22Rv1 (cell line): ENCODE data around the gene LATS2.

Source experiments
- H3K27ac ChIP-seq: fragments of 450-650 bp; 2 replicates; pipeline ENCODE4 v1.5.1; 2017
- ZFX ChIP-seq: fragments of 450-650 bp; IDR thresholded peaks from 2 replicates; pipeline ENCODE4 v1.6.1; 2017; ENCODE audit warnings: antibody characterized with exemption, borderline replicate concordance
- TF ChIP-seq, protein P1 (sequence below): fragments of 450-650 bp; IDR thresholded peaks from 2 replicates; pipeline ENCODE4 v1.5.1; 2017; ENCODE audit warnings: mild to moderate bottlenecking

Gene LATS2

DNA sequence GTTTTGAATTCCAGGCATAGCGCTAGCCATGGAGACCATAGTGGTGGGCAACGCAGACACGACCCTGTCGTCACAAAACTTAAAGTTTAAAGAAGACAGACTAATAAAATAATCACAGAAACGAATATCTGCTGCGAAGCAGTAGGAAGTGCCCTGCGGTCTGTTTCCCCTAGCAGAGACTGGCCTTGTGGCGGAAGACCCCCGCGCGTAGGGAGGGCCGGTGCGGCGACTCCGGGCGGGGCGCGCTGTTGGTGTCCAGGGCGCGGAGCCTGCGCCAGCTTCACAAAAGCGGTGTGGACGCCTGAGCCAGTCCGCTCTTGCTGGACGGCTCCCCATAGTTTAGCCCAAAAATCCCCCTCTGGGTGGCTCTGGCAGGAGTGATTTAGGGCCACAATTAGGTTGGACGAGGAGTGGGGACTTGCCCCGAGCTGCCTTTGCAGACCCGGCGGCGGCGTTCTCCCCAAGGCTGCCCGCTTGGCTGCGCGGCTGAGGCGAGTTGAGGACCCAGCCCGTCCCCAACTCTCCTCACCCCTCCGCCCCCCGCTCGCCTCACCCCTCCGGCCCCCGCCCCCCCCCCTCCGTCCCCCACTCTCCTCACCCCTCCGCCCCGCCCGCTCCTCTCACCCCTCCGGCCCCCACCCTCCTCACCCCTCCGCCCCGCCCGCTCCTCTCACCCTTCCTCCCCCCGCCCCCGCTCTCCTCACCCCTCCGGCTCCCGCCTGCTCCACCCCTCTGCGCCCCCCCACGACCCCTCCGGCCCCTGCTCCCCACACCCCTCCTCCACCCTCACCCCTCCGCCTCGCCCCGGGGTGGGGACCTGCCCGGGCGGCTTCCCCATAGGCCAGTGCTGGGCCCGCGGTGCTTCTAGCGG is 14.2 kb upstream of the LATS2 start:
- no peak for TF ChIP-seq ZFX
- TF ChIP-seq, protein P1, sequence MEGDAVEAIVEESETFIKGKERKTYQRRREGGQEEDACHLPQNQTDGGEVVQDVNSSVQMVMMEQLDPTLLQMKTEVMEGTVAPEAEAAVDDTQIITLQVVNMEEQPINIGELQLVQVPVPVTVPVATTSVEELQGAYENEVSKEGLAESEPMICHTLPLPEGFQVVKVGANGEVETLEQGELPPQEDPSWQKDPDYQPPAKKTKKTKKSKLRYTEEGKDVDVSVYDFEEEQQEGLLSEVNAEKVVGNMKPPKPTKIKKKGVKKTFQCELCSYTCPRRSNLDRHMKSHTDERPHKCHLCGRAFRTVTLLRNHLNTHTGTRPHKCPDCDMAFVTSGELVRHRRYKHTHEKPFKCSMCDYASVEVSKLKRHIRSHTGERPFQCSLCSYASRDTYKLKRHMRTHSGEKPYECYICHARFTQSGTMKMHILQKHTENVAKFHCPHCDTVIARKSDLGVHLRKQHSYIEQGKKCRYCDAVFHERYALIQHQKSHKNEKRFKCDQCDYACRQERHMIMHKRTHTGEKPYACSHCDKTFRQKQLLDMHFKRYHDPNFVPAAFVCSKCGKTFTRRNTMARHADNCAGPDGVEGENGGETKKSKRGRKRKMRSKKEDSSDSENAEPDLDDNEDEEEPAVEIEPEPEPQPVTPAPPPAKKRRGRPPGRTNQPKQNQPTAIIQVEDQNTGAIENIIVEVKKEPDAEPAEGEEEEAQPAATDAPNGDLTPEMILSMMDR: no peak
- no peak overlapping the region for H3K27ac ChIP-seq

DNA sequence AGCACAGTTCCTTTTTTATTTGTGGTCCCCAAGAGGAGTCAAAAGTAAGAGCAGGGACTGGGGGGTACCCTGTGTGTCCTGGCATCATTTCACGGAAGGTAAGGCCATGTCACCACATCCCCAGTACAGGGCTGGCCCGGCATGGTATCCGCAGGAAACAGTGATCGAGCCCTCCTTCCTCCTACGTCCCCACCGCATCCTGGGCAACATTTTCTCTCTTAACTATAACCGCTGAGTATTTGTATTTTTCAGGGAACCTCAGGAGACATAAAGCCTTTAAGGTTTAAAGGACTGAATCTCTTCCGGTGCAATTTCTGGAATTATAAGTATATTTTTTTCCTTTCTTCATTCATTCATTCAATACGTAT is 13.6 kb upstream of the LATS2 start:
- no peak overlapping the region for H3K27ac ChIP-seq
- no peak for TF ChIP-seq ZFX
- TF ChIP-seq, protein P1: no peak

DNA sequence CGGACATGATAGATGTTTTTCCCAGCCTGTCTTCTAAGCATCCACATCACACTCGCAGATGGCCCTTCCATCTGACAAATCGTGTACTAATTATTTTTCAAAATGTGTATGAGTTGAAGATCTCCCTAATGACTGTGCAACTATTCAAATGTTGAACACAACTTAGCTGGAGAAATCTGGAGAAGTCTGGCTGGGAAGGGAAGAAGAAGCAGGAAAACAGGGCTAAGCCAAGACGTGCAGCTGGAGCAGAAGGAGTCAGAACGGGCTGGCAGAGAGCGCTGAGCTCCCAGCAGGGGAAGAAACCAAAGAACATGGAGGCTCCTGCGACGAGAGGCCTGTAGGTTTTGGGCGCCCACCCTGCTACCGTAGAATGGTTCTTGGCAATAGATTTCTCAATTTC is 13.2 kb upstream of the LATS2 start:
- TF ChIP-seq, protein P1: no peak
- TF ChIP-seq ZFX: no peak
- no peak overlapping the region for H3K27ac ChIP-seq

DNA sequence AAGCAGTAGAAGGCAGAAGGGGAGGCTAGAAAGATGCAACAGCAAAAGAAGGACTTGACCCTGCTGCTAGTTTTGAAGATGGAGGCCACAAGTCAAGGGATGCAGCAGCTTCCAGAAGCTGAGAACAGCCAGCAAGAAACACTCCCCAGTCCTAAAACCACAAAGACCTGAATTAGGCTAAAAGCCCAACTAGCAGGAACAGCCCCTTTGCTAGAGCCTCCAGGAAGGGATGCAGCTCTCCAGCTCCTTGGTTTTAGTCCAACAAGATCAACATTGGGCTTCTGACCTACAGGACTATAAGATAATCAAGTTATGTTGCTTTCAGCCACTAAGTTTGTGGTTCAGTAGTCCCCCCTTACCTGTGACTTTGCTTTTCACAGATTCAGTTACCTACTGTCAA is 10.5 kb upstream of the LATS2 start:
- no peak overlapping the region for H3K27ac ChIP-seq
- TF ChIP-seq, protein P1: no peak
- no peak for TF ChIP-seq ZFX

DNA sequence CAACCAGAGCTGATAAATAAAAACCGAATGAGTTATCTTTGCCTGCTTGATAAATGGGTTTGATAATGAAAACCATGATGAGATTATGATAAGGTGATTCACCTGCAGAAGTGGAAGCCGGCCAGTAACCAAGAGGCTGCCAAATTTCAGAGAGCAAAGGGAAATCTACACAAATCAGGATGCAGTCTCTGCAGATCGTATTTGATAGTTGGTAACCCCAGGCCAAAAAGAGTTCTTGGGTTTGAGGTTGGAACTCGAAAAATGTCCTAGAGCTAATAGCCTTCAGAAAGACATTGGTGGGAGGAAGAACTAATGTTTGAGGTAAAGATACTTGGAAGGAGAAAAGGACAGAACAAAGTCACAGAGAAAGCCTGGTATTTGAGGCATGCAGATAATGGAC is 9.6 kb upstream of the LATS2 start:
- H3K27ac ChIP-seq: no peak overlapping the region
- TF ChIP-seq ZFX: no peak
- TF ChIP-seq, protein P1: no peak

DNA sequence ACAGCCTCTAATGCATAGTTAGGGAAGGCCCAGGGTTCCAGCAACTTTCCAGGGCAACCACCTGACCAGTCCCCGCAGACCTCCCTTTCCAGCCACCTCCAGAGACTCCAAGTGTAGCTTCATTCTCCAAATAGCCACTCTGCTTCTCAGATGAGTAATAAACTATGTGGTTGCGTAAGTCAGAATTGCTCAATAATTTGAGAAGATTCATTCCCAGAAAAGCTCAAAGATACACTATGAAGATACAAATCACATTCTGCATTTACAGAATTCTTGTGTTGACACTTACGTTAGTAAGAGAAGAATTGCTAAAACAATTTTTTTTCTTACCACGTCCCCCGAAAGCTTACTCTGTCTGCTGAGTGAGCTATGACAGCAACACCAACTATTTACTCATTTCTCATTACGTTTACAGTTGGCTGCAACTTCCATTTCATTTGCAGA is 8.2 kb upstream of the LATS2 start:
- TF ChIP-seq, protein P1: no peak
- no peak for TF ChIP-seq ZFX
- H3K27ac ChIP-seq: no peak overlapping the region

DNA sequence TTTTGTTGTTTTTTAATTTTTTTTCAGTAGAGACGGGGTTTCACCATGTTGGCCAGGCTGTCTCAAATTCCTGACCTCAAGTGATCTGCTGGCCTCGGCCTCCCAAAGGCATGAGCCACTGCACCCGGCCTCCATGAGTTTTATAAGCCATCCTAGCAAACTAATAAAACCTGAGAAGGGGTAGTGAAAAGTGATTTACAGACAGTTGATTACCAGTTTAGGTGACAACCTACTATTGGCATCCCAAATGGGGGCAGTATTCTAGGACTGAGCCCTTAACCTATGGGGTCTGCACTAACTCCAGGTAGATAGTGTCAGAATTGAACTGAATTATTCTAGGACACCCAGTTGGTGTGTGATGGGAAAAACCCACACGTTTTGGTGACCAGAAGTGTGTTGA is 6.5 kb upstream of the LATS2 start:
- no peak overlapping the region for H3K27ac ChIP-seq
- no peak for TF ChIP-seq ZFX
- TF ChIP-seq, protein P1: no peak
